GM12878 (cell line): ENCODE measurements around the gene ELOA. TPM values are rescaled to one million over a fixed set of nuclear protein-coding genes. Genes with fewer than 3 reads are reported as not detected.
A peak's percentile ranks its signal among the peaks of the same experiment; 100 is the strongest.

ENCODE experiments used
- ATAC-seq: fragments of 200-7000 bp; cut with Tn5 transposase; 3 replicates; pipeline ENCODE4 v1.9.1; 2020; ENCODE audit warnings: mild to moderate bottlenecking, moderate library complexity
- BruUV-seq: library from RNA; stranded (reverse); fragments of 400-500 nt; replicated peaks from 2 replicates; lab custom pipeline; 2021; lab: Mats Ljungman, UMichigan
- CTCF ChIA-PET: fragments of 300-600 bp; sonication (Branson Sonifier 250); formaldehyde crosslinking; extraction: SDS; loops from one replicate; lab custom pipeline; 2021; ENCODE audit warnings: inconsistent platforms; lab: Yijun Ruan, JAX
- POLR2A ChIA-PET: fragments of 350-600 bp; formaldehyde crosslinking; extraction: SDS; loops from one replicate; lab custom pipeline; 2021; ENCODE audit warnings: inconsistent platforms; lab: Charles Lee
- RAD21 ChIA-PET: fragments of 300-600 bp; sonication (Branson Sonifier 250); formaldehyde crosslinking; loops from one replicate; lab custom pipeline; 2023; ENCODE audit warnings: antibody characterized with exemption; ENCODE audit not compliant: unreplicated experiment; lab: Charles Lee
- SMC1A ChIA-PET: fragments of 300-600 bp; sonication (Branson Sonifier 250); formaldehyde crosslinking; loops from one replicate; lab custom pipeline; 2023; ENCODE audit not compliant: unreplicated experiment, uncharacterized antibody; lab: Charles Lee
- DNase-seq: peaks from one replicate; pipeline ENCODE4 v3.0.0-alpha.2; 2011; ENCODE audit warnings: low read depth, low spot score
- FAIRE-seq: peaks from 3 replicates; lab custom pipeline; 2011; peaks lifted over from hg19 to GRCh38; lab: Jason Lieb, UNC
- H2AFZ ChIP-seq: 2 replicates; pipeline ENCODE4 v1.6.0; 2011; ENCODE audit warnings: low read depth, low read length, control low read depth; ENCODE audit not compliant: control insufficient read depth
- H3K27ac ChIP-seq: 2 replicates; pipeline ENCODE4 v1.5.1; 2011; ENCODE audit warnings: control low read depth; ENCODE audit not compliant: control insufficient read depth, insufficient read depth
- H3K27me3 ChIP-seq, 2 experiments: replicated peaks in 1 of 2; 2 replicates each; pipeline versions ENCODE4 v1.6.0 to v1.6.1; 2011; ENCODE audit warnings: low read length in 1 of 2; ENCODE audit not compliant: control insufficient read depth in 2 of 2, insufficient read depth in 2 of 2
- H3K36me3 ChIP-seq, 2 experiments: 2 replicates each; pipeline ENCODE4 v1.5.1; 2011; ENCODE audit warnings: low read length in 1 of 2; ENCODE audit not compliant: control insufficient read depth in 2 of 2, insufficient read depth in 2 of 2
- H3K4me1 ChIP-seq: 2 replicates; pipeline ENCODE4 v1.6.1; 2011; ENCODE audit warnings: mild to moderate bottlenecking, low read length, moderate library complexity, mixed read lengths; ENCODE audit not compliant: control insufficient read depth, insufficient read depth
- H3K4me2 ChIP-seq: 2 replicates; pipeline ENCODE4 v1.6.0; 2011; ENCODE audit warnings: control low read depth; ENCODE audit not compliant: control insufficient read depth, insufficient read depth
- H3K4me3 ChIP-seq: fragments of 200-600 bp; sonication (generic); 2 replicates; pipeline ENCODE4 v1.5.1; 2016
- H3K79me2 ChIP-seq: 2 replicates; pipeline ENCODE4 v1.6.0; 2011; ENCODE audit warnings: low read length; ENCODE audit not compliant: control insufficient read depth, insufficient read depth
- H3K9ac ChIP-seq: 2 replicates; pipeline ENCODE4 v1.8.0; 2011; ENCODE audit warnings: low read length, control low read depth, mixed read lengths; ENCODE audit not compliant: control insufficient read depth, insufficient read depth
- H3K9me3 ChIP-seq: replicated peaks from 3 replicates; pipeline ENCODE4 v1.5.1; 2011; ENCODE audit warnings: mild to moderate bottlenecking, low read length; ENCODE audit not compliant: control insufficient read depth, insufficient read depth
- H4K20me1 ChIP-seq: 2 replicates; pipeline ENCODE4 v1.6.0; 2011; ENCODE audit not compliant: control insufficient read depth, insufficient read depth
- BACH1 ChIP-seq: fragments of 450-650 bp; IDR thresholded peaks from 2 replicates; pipeline ENCODE4 v1.6.1; 2017; ENCODE audit warnings: mild to moderate bottlenecking, borderline replicate concordance
- CREB1 ChIP-seq: IDR thresholded peaks from 2 replicates; pipeline ENCODE4 v1.6.1; 2012; ENCODE audit warnings: low read depth, mild to moderate bottlenecking, inconsistent platforms
- ESRRA ChIP-seq: IDR thresholded peaks from 2 replicates; pipeline ENCODE4 v1.6.1; 2012; ENCODE audit warnings: mild to moderate bottlenecking, low read length, improper control_type of control experiment
- FOXK2 ChIP-seq: fragments of 450-650 bp; IDR thresholded peaks from 2 replicates; pipeline ENCODE4 v1.6.1; 2017; ENCODE audit warnings: mild to moderate bottlenecking, moderate library complexity
- HDAC2 ChIP-seq: fragments of 200-600 bp; sonication (generic); IDR thresholded peaks from 2 replicates; pipeline ENCODE4 v1.6.1; 2017
- MXI1 ChIP-seq: fragments of 150-350 bp; IDR thresholded peaks from 2 replicates; pipeline ENCODE4 v1.6.1; 2011; ENCODE audit warnings: low read depth, mild to moderate bottlenecking, inconsistent platforms, low read length, improper control_type of control experiment
- MYB ChIP-seq: fragments of 150-350 bp; IDR thresholded peaks from 2 replicates; pipeline ENCODE4 v1.6.1; 2014; ENCODE audit warnings: mild to moderate bottlenecking, low read depth, low read length, borderline replicate concordance
- NR2C1 ChIP-seq: fragments of 450-650 bp; IDR thresholded peaks from 2 replicates; pipeline ENCODE4 v1.6.1; 2017; ENCODE audit warnings: antibody characterized with exemption, mild to moderate bottlenecking, moderate library complexity
- PAX5 ChIP-seq: IDR thresholded peaks from 2 replicates; pipeline ENCODE4 v1.6.1; 2011; ENCODE audit warnings: low read depth, low read length, borderline replicate concordance
- POLR2A ChIP-seq: IDR thresholded peaks from 2 replicates; pipeline ENCODE4 v1.6.1; 2011; ENCODE audit warnings: low read depth, mild to moderate bottlenecking, low read length
- RAD51 ChIP-seq: fragments of 450-650 bp; IDR thresholded peaks from 2 replicates; pipeline ENCODE4 v1.6.1; 2016; ENCODE audit warnings: moderate library complexity, mild to moderate bottlenecking, inconsistent platforms
- RUNX3 ChIP-seq: IDR thresholded peaks from 2 replicates; pipeline ENCODE4 v1.6.1; 2012; ENCODE audit warnings: low read length, inconsistent platforms
- SIN3A ChIP-seq: IDR thresholded peaks from 2 replicates; pipeline ENCODE4 v1.6.1; 2012; ENCODE audit warnings: low read depth, low read length, improper control_type of control experiment
- SMARCA5 ChIP-seq: fragments of 450-650 bp; IDR thresholded peaks from 2 replicates; pipeline ENCODE4 v1.6.1; 2017; ENCODE audit warnings: mild to moderate bottlenecking
- STAT1 ChIP-seq: fragments of 450-650 bp; conservative IDR thresholded peaks from 2 replicates; pipeline ENCODE4 v1.6.1; 2014; ENCODE audit warnings: antibody characterized with exemption, mild to moderate bottlenecking
- ZNF207 ChIP-seq: fragments of 450-650 bp; IDR thresholded peaks from 2 replicates; pipeline ENCODE4 v1.6.1; 2014; ENCODE audit warnings: antibody characterized with exemption, mild to moderate bottlenecking, borderline replicate concordance
- ZNF384 ChIP-seq: IDR thresholded peaks from 2 replicates; pipeline ENCODE4 v1.6.1; 2012; ENCODE audit warnings: low read depth, mild to moderate bottlenecking, low read length, improper control_type of control experiment, borderline replicate concordance
- WGBS: methylation state at CpG from one replicate; pipeline ENCODE4 v1.1.6; 2016; ENCODE audit warnings: low lambda C conversion rate; ENCODE audit not compliant: insufficient replicate concordance, insufficient coverage; ENCODE audit errors: missing lambda C conversion rate; 5-methylcytosine and 5-hydroxymethylcytosine counted together
- in situ Hi-C: fragments of 300-500 bp; cut with MboI; formaldehyde crosslinking; loops from 9 replicates; pipeline ENCODE4 v1.14.3; 2018; ENCODE audit warnings: mixed read lengths
- intact Hi-C: fragments of 100-400 bp; cut with micrococcal nuclease; formaldehyde crosslinking; loops from one replicate; pipeline ENCODE4 v1.14.2; 2022; ENCODE audit not compliant: unreplicated experiment
- polyA plus RNA-seq, 11 experiments: library from polyadenylated mRNA; depleted of rRNA in 4 of 11; unstranded in 6 of 11; stranded (reverse) in 5 of 11; fragments of >200 nt; fragmentation: Nextera tagmentation in 4 of 11; fragmentation: Illumina TruSeq in 1 of 11; extraction: Ambion mirVana in 4 of 11; extraction: Trizol in 1 of 11; gene quantifications; 1 replicate in 1 of 11; 2 replicates in 10 of 11; pipeline versions ENCODE4 v1.2.1 to v1.2.3, GENCODE V29; 2011 to 2016; ENCODE audit warnings: inconsistent platforms in 2 of 11, missing spikeins in 2 of 11, low read depth in 1 of 11
- total RNA-seq, 4 experiments: library from RNA; depleted of rRNA in 3 of 4; stranded (reverse); fragments of >200 nt in 3 of 4; fragmentation: Illumina TruSeq in 1 of 4; extraction: Trizol in 1 of 4; gene quantifications; 2 replicates each; pipeline versions ENCODE4 v1.2.1 to v1.2.3, GENCODE V29; 2013 to 2021
- TF ChIP-seq, protein P1 (sequence below): IDR thresholded peaks from 2 replicates; pipeline ENCODE4 v1.6.1; 2012; ENCODE audit warnings: low read depth, low read length, improper control_type of control experiment
- TF ChIP-seq, protein P2 (sequence below): fragments of 450-650 bp; formaldehyde crosslinking; IDR thresholded peaks from 2 replicates; pipeline ENCODE4 v1.5.0; 2022; ENCODE audit warnings: mild to moderate bottlenecking, missing genetic modification characterization
- TF ChIP-seq, protein P3 (sequence below): IDR thresholded peaks from 2 replicates; pipeline ENCODE4 v1.6.1; 2011; ENCODE audit warnings: low read depth, low read length, improper control_type of control experiment, borderline replicate concordance

ELOA gene
- total and polyA plus RNA-seq, 10 of the 15 experiments (the other 5 are each of a cell fraction or from before 2014, with no cell fraction given) = 20.1 to 63.6 (median 39.8) TPM

DNA sequence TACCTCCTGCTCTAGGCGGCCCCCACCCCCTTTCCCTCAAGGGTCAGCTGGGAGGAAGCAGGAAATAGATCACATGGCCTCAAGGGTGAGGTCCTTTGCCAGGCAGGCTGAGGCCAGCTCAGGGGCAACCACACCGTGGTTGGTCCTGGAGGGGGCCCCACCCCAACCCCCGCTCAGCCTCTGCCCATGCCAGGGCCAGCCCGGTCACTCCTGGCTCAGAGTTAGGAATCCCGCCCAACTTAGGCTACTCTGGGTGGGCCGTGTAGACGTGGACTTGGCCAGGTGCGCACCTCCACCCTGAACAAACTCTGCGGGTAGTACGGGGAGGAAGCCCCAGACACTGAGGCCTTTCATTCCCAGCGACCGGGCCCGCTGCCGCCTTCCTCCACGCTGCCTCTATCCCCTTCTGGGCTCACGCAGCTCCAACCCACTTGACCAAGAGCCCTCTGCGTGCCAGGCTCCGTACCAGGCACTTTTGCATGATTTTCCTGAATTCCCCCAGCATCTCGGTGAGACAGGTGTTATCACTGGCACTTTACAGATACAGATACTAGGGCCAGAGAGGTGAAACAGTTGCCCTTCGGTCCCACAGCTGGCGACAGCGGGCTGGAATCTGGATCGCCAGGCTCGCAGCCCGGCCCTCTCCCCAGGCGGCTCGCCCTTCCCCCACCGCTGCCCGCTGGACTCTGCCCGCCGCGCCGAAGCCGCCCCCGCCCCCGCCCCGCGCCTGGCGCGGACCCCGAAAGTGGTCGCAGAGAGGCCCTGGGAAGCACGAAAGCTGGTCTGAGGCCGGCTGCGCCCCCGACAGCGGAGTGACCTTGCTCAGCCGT is 56.5 kb downstream of the ELOA start:
- Histone ChIP-seq H3K9me3 (no peaks in the 10 kb centered on the region), H4K20me1 (no peaks in the 10 kb centered on the region), H3K4me3 (peak overlapping the region; percentile 80), H3K4me1 (peaks cover 9% of the 10 kb centered on the region), H3K36me3 (peaks cover 6 to 13% of the 10 kb centered on the region in 2 experiments; a peak in 3 of 4 replicates), H3K9ac (peak overlapping the region; percentile 83), H3K27me3 (no peaks in the 10 kb centered on the region), H3K27ac (peak overlapping the region; percentile 70), H2AFZ (peak overlapping the region; percentile 58), H3K79me2 (peaks cover 10% of the 10 kb centered on the region), H3K4me2 (peak overlapping the region; percentile 86)
- ChIA-PET SMC1A (interaction anchor here (1.4 to 3.5 kb wide), 4 partner anchors 23 to 117 kb away, joined by 3 to 13 read pairs (median 6); partner anchors contain the start of gene PITHD1), CTCF (interaction anchor here (0.6 to 3.2 kb wide), 10 partner anchors 11 to 116 kb away, joined by 3 to 39 read pairs (median 6); partner anchors contain the start of genes CNR2 and HMGCL), RAD21 (interaction anchor here (0.6 to 3.3 kb wide), 8 partner anchors 21 to 117 kb away, joined by 3 to 15 read pairs (median 6); partner anchors contain the start of gene PITHD1), POLR2A (interaction anchor here (0.6 to 3.0 kb wide), 6 partner anchors 12 to 177 kb away, joined by 3 to 19 read pairs (median 4); partner anchors contain the start of genes HMGCL and PITHD1)
- WGBS = under 1% methylated on average over 26 of the region's 48 CpGs
- peak; percentile 42 for ATAC-seq
- no peak for DNase-seq
- FAIRE-seq = peak; percentile 78
- intact Hi-C loops = no loop called here
- BruUV-seq = TSS peak; percentile 51
- in situ Hi-C loops = loop anchor here (10.0 to 25.0 kb wide), 2 partner anchors 65 to 1438 kb away; partner anchors contain the start of genes FUCA1, RSRP1 and SYF2
- TF ChIP-seq FOXK2 = no peak
- no peak for TF ChIP-seq ZNF207
- TF ChIP-seq PAX5 = peak; percentile 8; the same call in 1 of the 2 replicates
- no peak for TF ChIP-seq ZNF384
- TF ChIP-seq BACH1 = 0 out of 2 replicates have a peak, but pooled peaks have one; percentile 14
- TF ChIP-seq MYB = no peak
- peak; percentile 47; the same call in 1 of the 2 replicates for TF ChIP-seq RUNX3
- peak; percentile 72; the same call in 1 of the 2 replicates for TF ChIP-seq RAD51
- TF ChIP-seq, protein P1, sequence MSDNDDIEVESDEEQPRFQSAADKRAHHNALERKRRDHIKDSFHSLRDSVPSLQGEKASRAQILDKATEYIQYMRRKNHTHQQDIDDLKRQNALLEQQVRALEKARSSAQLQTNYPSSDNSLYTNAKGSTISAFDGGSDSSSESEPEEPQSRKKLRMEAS = 0 out of 2 replicates have a peak, but pooled peaks have one; percentile 28
- TF ChIP-seq HDAC2 = no peak
- TF ChIP-seq MXI1 = no peak
- TF ChIP-seq SMARCA5 = peak; percentile 64
- TF ChIP-seq SIN3A = no peak; the same call in 1 of the 2 replicates
- TF ChIP-seq, protein P2, sequence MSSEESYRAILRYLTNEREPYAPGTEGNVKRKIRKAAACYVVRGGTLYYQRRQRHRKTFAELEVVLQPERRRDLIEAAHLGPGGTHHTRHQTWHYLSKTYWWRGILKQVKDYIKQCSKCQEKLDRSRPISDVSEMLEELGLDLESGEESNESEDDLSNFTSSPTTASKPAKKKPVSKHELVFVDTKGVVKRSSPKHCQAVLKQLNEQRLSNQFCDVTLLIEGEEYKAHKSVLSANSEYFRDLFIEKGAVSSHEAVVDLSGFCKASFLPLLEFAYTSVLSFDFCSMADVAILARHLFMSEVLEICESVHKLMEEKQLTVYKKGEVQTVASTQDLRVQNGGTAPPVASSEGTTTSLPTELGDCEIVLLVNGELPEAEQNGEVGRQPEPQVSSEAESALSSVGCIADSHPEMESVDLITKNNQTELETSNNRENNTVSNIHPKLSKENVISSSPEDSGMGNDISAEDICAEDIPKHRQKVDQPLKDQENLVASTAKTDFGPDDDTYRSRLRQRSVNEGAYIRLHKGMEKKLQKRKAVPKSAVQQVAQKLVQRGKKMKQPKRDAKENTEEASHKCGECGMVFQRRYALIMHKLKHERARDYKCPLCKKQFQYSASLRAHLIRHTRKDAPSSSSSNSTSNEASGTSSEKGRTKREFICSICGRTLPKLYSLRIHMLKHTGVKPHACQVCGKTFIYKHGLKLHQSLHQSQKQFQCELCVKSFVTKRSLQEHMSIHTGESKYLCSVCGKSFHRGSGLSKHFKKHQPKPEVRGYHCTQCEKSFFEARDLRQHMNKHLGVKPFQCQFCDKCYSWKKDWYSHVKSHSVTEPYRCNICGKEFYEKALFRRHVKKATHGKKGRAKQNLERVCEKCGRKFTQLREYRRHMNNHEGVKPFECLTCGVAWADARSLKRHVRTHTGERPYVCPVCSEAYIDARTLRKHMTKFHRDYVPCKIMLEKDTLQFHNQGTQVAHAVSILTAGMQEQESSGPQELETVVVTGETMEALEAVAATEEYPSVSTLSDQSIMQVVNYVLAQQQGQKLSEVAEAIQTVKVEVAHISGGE = no peak
- 0 out of 2 replicates have a peak, but pooled peaks have one; percentile 7 for TF ChIP-seq CREB1
- no peak for TF ChIP-seq ESRRA
- TF ChIP-seq, protein P3, sequence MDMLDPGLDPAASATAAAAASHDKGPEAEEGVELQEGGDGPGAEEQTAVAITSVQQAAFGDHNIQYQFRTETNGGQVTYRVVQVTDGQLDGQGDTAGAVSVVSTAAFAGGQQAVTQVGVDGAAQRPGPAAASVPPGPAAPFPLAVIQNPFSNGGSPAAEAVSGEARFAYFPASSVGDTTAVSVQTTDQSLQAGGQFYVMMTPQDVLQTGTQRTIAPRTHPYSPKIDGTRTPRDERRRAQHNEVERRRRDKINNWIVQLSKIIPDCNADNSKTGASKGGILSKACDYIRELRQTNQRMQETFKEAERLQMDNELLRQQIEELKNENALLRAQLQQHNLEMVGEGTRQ = peak; percentile 6; the same call in 1 of the 2 replicates
- TF ChIP-seq STAT1 = no peak
- peak; percentile 73 for TF ChIP-seq POLR2A
- no peak for TF ChIP-seq NR2C1
